HepG2 (cell line): ENCODE results near the gene XAF1. TPM values are rescaled to one million over a fixed set of nuclear protein-coding genes. Genes with fewer than 3 reads are reported as not detected.

Experiments
- ATAC-seq: fragments of 200-7000 bp; cut with Tn5 transposase; 3 replicates; pipeline ENCODE4 v1.9.1; 2020; ENCODE audit warnings: mild to moderate bottlenecking, moderate library complexity
- BruUV-seq: library from RNA; stranded (reverse); fragments of 400-500 nt; replicated peaks from 2 replicates; lab custom pipeline; 2021; lab: Mats Ljungman, UMichigan
- CTCF ChIA-PET: fragments of 300-600 bp; formaldehyde crosslinking; extraction: SDS; loops from one replicate; lab custom pipeline; 2021; ENCODE audit warnings: low total read pairs, inconsistent platforms, low intra/inter-chr PET ratio; lab: Yijun Ruan, JAX
- POLR2A ChIA-PET: fragments of 350-600 bp; sonication (Branson Sonifier 250); formaldehyde crosslinking; loops from one replicate; lab custom pipeline; 2020; ENCODE audit warnings: antibody characterized with exemption, inconsistent platforms; lab: Yijun Ruan, JAX
- DNase-seq: peaks from one replicate; pipeline ENCODE4 v3.0.0-alpha.2; 2015; ENCODE audit warnings: low spot score
- FAIRE-seq: peaks from 3 replicates; lab custom pipeline; 2011; peaks lifted over from hg19 to GRCh38; lab: Jason Lieb, UNC
- H2AFZ ChIP-seq: one replicate; pipeline ENCODE4 v1.6.1; 2011; ENCODE audit warnings: low read length, inconsistent platforms
- H3K27ac ChIP-seq: fragments of 300-600 bp; 3 replicates; pipeline ENCODE4 v1.8.0; 2011; ENCODE audit warnings: mixed run types, mild to moderate bottlenecking, mixed read lengths, low read length, inconsistent platforms; ENCODE audit not compliant: insufficient read depth; ENCODE audit errors: extremely low read length
- H3K27me3 ChIP-seq, 2 experiments: fragments of 200-600 bp in 1 of 2; 2 replicates in 1 of 2; 3 replicates in 1 of 2; pipeline versions ENCODE4 v1.6.0 to v1.8.0; 2011; ENCODE audit warnings: low read length in 2 of 2, mild to moderate bottlenecking in 2 of 2, moderate library complexity in 2 of 2, inconsistent platforms in 1 of 2; ENCODE audit not compliant: insufficient read depth in 2 of 2, control insufficient read depth in 1 of 2
- H3K36me3 ChIP-seq, 2 experiments: fragments of 200-600 bp in 1 of 2; replicated peaks in 1 of 2; 2 replicates in 1 of 2; 3 replicates in 1 of 2; pipeline versions ENCODE4 v1.5.1 to v1.8.0; 2011; ENCODE audit warnings: low read length in 2 of 2, inconsistent platforms in 1 of 2; ENCODE audit not compliant: insufficient read depth in 2 of 2, control insufficient read depth in 1 of 2
- H3K4me1 ChIP-seq: 2 replicates; pipeline ENCODE4 v1.5.1; 2012; ENCODE audit warnings: low read length, inconsistent platforms; ENCODE audit not compliant: insufficient read depth
- H3K4me2 ChIP-seq: 2 replicates; pipeline ENCODE4 v1.6.0; 2011; ENCODE audit warnings: low read depth, low read length, inconsistent platforms
- H3K4me3 ChIP-seq, 3 experiments: fragments of 200-600 bp in 1 of 3; sonication (generic), shearing (Covaris generic) in 1 of 3; replicated peaks in 1 of 3; 2 replicates each; pipeline ENCODE4 v1.5.1; 2011 to 2016; ENCODE audit warnings: low read length in 3 of 3, inconsistent platforms in 2 of 3, low read depth in 2 of 3, mild to moderate bottlenecking in 2 of 3, control low read depth in 1 of 3, mixed read lengths in 1 of 3; ENCODE audit not compliant: insufficient read depth in 1 of 3
- H3K79me2 ChIP-seq: one replicate; pipeline ENCODE4 v1.6.1; 2011; ENCODE audit warnings: low read length, inconsistent platforms; ENCODE audit not compliant: insufficient read depth
- H3K9ac ChIP-seq: 2 replicates; pipeline ENCODE4 v1.6.0; 2011; ENCODE audit warnings: mild to moderate bottlenecking, low read depth, low read length, inconsistent platforms; ENCODE audit not compliant: insufficient read depth
- H3K9me3 ChIP-seq: 2 replicates; pipeline ENCODE4 v1.5.1; 2012; ENCODE audit warnings: mild to moderate bottlenecking, low read length
- H4K20me1 ChIP-seq: 2 replicates; pipeline ENCODE4 v1.6.0; 2011; ENCODE audit warnings: inconsistent platforms, mild to moderate bottlenecking, low read length, moderate library complexity; ENCODE audit not compliant: insufficient read depth
- AGO2 ChIP-seq: fragments of 200-400 bp; formaldehyde crosslinking; optimal IDR thresholded peaks from 2 replicates; pipeline ENCODE3; 2017; ENCODE audit warnings: mild to moderate bottlenecking, low read depth, low read length, moderate library complexity
- BORCS8-MEF2B ChIP-seq: sonication (generic); formaldehyde crosslinking; IDR thresholded peaks from 2 replicates; pipeline ENCODE4 v1.8.0; 2022; ENCODE audit warnings: mild to moderate bottlenecking, missing genetic modification reagents
- DBP ChIP-seq: sonication (generic); formaldehyde crosslinking; IDR thresholded peaks from 2 replicates; pipeline ENCODE4 v1.4.0; 2020; ENCODE audit warnings: missing genetic modification reagents; ENCODE audit errors: not compliant biosample characterization
- MXI1 ChIP-seq: IDR thresholded peaks from 3 replicates; pipeline ENCODE4 v1.6.1; 2012; ENCODE audit warnings: low read depth, low read length, inconsistent platforms, borderline replicate concordance
- NBN ChIP-seq: fragments of 450-650 bp; conservative IDR thresholded peaks from 2 replicates; pipeline ENCODE4 v1.6.1; 2017
- RFXAP ChIP-seq: sonication (generic); formaldehyde crosslinking; IDR thresholded peaks from 2 replicates; pipeline ENCODE4 v1.4.0; 2020; ENCODE audit warnings: missing genetic modification reagents, borderline replicate concordance
- THYN1 ChIP-seq: sonication (generic); formaldehyde crosslinking; IDR thresholded peaks from 2 replicates; pipeline ENCODE4 v1.8.1; 2023; ENCODE audit warnings: low read depth, mild to moderate bottlenecking, moderate library complexity, missing genetic modification reagents, borderline replicate concordance
- ZNF12 ChIP-seq: sonication (generic); formaldehyde crosslinking; IDR thresholded peaks from 2 replicates; pipeline ENCODE4 v1.5.0; 2020; ENCODE audit warnings: missing genetic modification reagents
- ZNF136 ChIP-seq: sonication (generic); formaldehyde crosslinking; IDR thresholded peaks from 2 replicates; pipeline ENCODE4 v1.8.1; 2022; ENCODE audit warnings: low read depth, mild to moderate bottlenecking, moderate library complexity, missing genetic modification reagents
- ZNF232 ChIP-seq: sonication (generic); formaldehyde crosslinking; IDR thresholded peaks from 2 replicates; pipeline ENCODE4 v1.4.0; 2020; ENCODE audit warnings: missing genetic modification reagents, borderline replicate concordance
- ZNF589 ChIP-seq: sonication (generic); formaldehyde crosslinking; conservative IDR thresholded peaks from 2 replicates; pipeline ENCODE4 v1.8.0; 2022; ENCODE audit warnings: mild to moderate bottlenecking, moderate library complexity, missing genetic modification reagents
- ZNF678 ChIP-seq: sonication (generic); formaldehyde crosslinking; IDR thresholded peaks from 2 replicates; pipeline ENCODE4 v1.4.0; 2020; ENCODE audit warnings: mild to moderate bottlenecking, missing genetic modification reagents
- WGBS: methylation state at CpG from one replicate; pipeline ENCODE4 v1.1.6; 2017; ENCODE audit warnings: low lambda C conversion rate; 5-methylcytosine and 5-hydroxymethylcytosine counted together
- in situ Hi-C: cut with HindIII; loops from 2 replicates; pipeline ENCODE4 v1.10.0; 2017; ENCODE audit warnings: low pct_unique_long_range_greater_than_20kb; ENCODE audit not compliant: extremely low pct_ligation_motif_present
- intact Hi-C: fragments of 100-400 bp; cut with micrococcal nuclease; formaldehyde crosslinking; loops from one replicate; pipeline ENCODE4 v1.10.0; 2022; ENCODE audit not compliant: unreplicated experiment
- polyA plus RNA-seq, 8 experiments: library from polyadenylated mRNA; depleted of rRNA in 3 of 8; stranded (reverse) in 7 of 8; unstranded in 1 of 8; fragments of >200 nt; fragmentation: Illumina TruSeq in 4 of 8; extraction: Trizol in 4 of 8; gene quantifications; 2 replicates each; pipeline versions ENCODE4 v1.2.1 to v1.2.3, GENCODE V29; 2011 to 2016; ENCODE audit warnings: low read depth in 4 of 8, missing spikeins in 1 of 8, mixed read lengths in 1 of 8; ENCODE audit not compliant: insufficient read depth in 1 of 8
- total RNA-seq, 5 experiments: library from RNA; depleted of rRNA; stranded (reverse); fragments of >200 nt; fragmentation: Illumina TruSeq; extraction: Trizol; gene quantifications; 2 replicates each; pipeline ENCODE4 v1.2.3, GENCODE V29; 2016; ENCODE audit warnings: low read depth in 1 of 5
- TF ChIP-seq, protein P1 (sequence below): sonication (generic); formaldehyde crosslinking; IDR thresholded peaks from 2 replicates; pipeline ENCODE4 v1.4.0; 2020; ENCODE audit warnings: missing genetic modification reagents

XAF1 gene
- total and polyA plus RNA-seq, 2 of the 13 experiments (the other 11 are each of a cell fraction or from before 2014, with no cell fraction given): 1.2 to 2.4 TPM

GRCh38 chr17:6775871-6776405 lies 20.1 kb downstream of the XAF1 start, which contains the start of gene FBXO39:
Gene FBXO39 (plus strand): TSS chr17:6776215. CDS start chr17:6779869, 3,654 bp downstream.
- 85% methylated on average over 38 of the region's 49 CpGs for WGBS
- intact Hi-C loops: no loop called here
- H3K36me3 ChIP-seq: no peaks in the 10 kb centered on the region
- peaks cover 0 to 4% of the 10 kb centered on the region in 2 experiments; a peak in 1 of 5 replicates for H3K27me3 ChIP-seq
- H3K4me3 ChIP-seq: no peak within 1 kb of the TSS
- no peak within 1 kb of the TSS for H3K27ac ChIP-seq
- no peak within 1 kb of the TSS for H3K9ac ChIP-seq
- no peak for DNase-seq
- POLR2A ChIA-PET: no interaction called here
- no peak within 1 kb of the TSS for H3K4me2 ChIP-seq
- H3K9me3 ChIP-seq: no peaks in the 10 kb centered on the region
- peaks cover 16% of the 10 kb centered on the region for H3K4me1 ChIP-seq
- H3K79me2 ChIP-seq: no peaks in the 10 kb centered on the region
- no TSS peak for BruUV-seq
- no peak within 1 kb of the TSS for H2AFZ ChIP-seq
- no peaks in the 10 kb centered on the region for H4K20me1 ChIP-seq
- TF ChIP-seq AGO2 (peak; percentile 42), NBN (no peak), RFXAP (CRISPR knock-in tag) (no peak)
- TF ChIP-seq, all 625 proteins: peak for 1
- FAIRE-seq (no peak), ATAC-seq (no peak)
- in situ Hi-C loops: no loop called here
- CTCF ChIA-PET: no interaction called here

- Histone ChIP-seq H3K9ac (no peak overlapping the region), H3K9me3 (no peaks in the 10 kb centered on the region), H3K4me3 (no peak overlapping the region), H3K27ac (no peak overlapping the region), H2AFZ (no peak overlapping the region), H4K20me1 (no peaks in the 10 kb centered on the region), H3K4me2 (no peak overlapping the region; the same call in 1 of the 2 replicates), H3K4me1 (peaks cover 16% of the 10 kb centered on the region), H3K36me3 (no peaks in the 10 kb centered on the region), H3K79me2 (no peaks in the 10 kb centered on the region), H3K27me3 (peaks cover 0 to 9% of the 10 kb centered on the region in 2 experiments; a peak in 1 of 5 replicates)
- CTCF ChIA-PET: no interaction called here
- FAIRE-seq (no peak), DNase-seq (no peak), ATAC-seq (peak; percentile 46)
- intact Hi-C loops (no loop called here), in situ Hi-C loops (no loop called here)
- TF ChIP-seq DBP (CRISPR knock-in tag) (no peak), THYN1 (CRISPR knock-in tag) (no peak), ZNF589 (no peak), ZNF232 (CRISPR knock-in tag) (no peak), ZNF678 (CRISPR knock-in tag) (no peak), ZNF136 (CRISPR knock-in tag) (no peak), MXI1 (no peak), ZNF12 (CRISPR knock-in tag) (no peak), BORCS8-MEF2B (CRISPR knock-in tag) (no peak)
- TF ChIP-seq, protein P1, sequence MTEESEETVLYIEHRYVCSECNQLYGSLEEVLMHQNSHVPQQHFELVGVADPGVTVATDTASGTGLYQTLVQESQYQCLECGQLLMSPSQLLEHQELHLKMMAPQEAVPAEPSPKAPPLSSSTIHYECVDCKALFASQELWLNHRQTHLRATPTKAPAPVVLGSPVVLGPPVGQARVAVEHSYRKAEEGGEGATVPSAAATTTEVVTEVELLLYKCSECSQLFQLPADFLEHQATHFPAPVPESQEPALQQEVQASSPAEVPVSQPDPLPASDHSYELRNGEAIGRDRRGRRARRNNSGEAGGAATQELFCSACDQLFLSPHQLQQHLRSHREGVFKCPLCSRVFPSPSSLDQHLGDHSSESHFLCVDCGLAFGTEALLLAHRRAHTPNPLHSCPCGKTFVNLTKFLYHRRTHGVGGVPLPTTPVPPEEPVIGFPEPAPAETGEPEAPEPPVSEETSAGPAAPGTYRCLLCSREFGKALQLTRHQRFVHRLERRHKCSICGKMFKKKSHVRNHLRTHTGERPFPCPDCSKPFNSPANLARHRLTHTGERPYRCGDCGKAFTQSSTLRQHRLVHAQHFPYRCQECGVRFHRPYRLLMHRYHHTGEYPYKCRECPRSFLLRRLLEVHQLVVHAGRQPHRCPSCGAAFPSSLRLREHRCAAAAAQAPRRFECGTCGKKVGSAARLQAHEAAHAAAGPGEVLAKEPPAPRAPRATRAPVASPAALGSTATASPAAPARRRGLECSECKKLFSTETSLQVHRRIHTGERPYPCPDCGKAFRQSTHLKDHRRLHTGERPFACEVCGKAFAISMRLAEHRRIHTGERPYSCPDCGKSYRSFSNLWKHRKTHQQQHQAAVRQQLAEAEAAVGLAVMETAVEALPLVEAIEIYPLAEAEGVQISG: no peak
- POLR2A ChIA-PET: no interaction called here
- WGBS: 71% methylated on average over 2 of the region's 2 CpGs
- BruUV-seq: no TSS peak
These were observed 23.6 kb downstream of the XAF1 start for GRCh38 chr17:6779411-6779810.
